Measurements from ENCODE around the gene B4GALNT3. TPM values are rescaled to one million over a fixed set of nuclear protein-coding genes. Genes with fewer than 3 reads are reported as not detected.

Gene B4GALNT3
- total and polyA plus RNA-seq, 2 of the 13 experiments (the other 11 are each of a cell fraction or from before 2014, with no cell fraction given): 3.2 to 4.4 TPM

DNA sequence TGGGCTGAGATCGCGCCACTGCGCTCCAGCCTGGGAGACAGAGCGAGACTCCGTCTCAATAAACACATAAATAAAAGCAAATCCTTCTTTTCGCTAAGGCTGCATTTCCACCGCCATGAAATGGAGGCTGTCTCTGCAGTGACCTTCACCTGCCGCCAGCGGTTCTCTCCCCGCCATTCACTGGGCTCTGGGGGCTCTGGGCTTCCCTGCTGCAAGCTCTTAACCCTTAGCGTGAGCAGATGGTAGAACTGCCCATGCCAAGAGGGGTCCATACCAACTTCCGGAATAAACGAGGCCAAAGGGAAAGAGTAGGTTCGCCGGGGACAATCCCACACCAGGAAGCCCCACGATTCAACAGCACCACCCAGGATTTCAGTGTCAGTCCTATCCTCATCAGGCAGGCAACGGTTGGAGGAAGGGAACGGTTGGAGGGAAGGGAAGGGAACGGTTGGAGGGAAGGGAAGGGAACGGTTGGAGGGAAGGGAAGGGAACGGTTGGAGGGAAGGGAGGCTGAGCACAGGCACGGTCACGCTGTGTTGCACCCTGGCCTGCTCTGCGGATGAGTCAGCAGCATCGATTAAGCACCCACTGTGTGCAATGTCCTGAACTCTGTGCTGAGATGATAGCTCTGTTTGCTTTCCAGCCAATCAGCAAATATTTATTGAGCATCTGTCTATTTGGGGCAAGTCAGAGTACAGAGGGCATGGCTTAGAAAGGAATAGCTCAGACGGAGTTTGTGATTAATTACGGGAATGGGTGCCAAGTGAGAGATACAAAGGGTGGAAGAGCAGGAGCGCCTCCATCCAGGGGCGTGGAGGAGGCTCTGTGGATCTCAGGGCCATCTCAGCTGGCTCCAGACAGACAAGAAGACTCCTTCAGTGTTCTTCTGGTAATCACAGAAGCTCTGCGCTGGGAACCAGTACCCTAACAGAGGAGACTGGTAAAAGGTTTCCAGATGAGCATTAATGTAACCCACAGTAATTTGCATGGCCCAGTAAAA, 125.6 kb downstream of the B4GALNT3 start (continued):
- TF ChIP-seq, protein P1, sequence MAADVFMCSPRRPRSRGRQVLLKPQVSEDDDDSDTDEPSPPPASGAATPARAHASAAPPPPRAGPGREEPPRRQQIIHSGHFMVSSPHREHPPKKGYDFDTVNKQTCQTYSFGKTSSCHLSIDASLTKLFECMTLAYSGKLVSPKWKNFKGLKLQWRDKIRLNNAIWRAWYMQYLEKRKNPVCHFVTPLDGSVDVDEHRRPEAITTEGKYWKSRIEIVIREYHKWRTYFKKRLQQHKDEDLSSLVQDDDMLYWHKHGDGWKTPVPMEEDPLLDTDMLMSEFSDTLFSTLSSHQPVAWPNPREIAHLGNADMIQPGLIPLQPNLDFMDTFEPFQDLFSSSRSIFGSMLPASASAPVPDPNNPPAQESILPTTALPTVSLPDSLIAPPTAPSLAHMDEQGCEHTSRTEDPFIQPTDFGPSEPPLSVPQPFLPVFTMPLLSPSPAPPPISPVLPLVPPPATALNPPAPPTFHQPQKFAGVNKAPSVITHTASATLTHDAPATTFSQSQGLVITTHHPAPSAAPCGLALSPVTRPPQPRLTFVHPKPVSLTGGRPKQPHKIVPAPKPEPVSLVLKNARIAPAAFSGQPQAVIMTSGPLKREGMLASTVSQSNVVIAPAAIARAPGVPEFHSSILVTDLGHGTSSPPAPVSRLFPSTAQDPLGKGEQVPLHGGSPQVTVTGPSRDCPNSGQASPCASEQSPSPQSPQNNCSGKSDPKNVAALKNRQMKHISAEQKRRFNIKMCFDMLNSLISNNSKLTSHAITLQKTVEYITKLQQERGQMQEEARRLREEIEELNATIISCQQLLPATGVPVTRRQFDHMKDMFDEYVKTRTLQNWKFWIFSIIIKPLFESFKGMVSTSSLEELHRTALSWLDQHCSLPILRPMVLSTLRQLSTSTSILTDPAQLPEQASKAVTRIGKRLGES (CRISPR knock-in tag; IDR thresholded peaks at IDR 0.05; ENCODE audit: borderline replicate concordance): no peak
- TF ChIP-seq ZFP90 (CRISPR knock-in tag; IDR thresholded peaks at IDR 0.05; ENCODE audit: borderline replicate concordance) (no peak), GFI1 (CRISPR knock-in tag; IDR thresholded peaks at IDR 0.05; ENCODE audit: borderline replicate concordance) (peak; percentile 95), ZNF674 (CRISPR knock-in tag; IDR thresholded peaks at IDR 0.05; ENCODE audit: low read depth) (peak; percentile 61; the same call in 1 of the 2 replicates), ZNF350 (CRISPR knock-in tag; IDR thresholded peaks at IDR 0.05; ENCODE audit: borderline replicate concordance, low read depth) (peak; percentile 70; the same call in 1 of the 2 replicates), IRF2 (CRISPR knock-in tag; IDR thresholded peaks at IDR 0.05) (peak; percentile 83), HNRNPL (IDR thresholded peaks at IDR 0.05; ENCODE audit: low read depth, low read length) (no peak), ZFYVE20 (CRISPR knock-in tag; IDR thresholded peaks at IDR 0.05; ENCODE audit: borderline replicate concordance, low read depth) (no peak), NCOR1 (IDR thresholded peaks at IDR 0.05; ENCODE audit: borderline replicate concordance, low read length) (peak; percentile 85; the same call in 1 of the 2 replicates), ZNF343 (CRISPR knock-in tag; IDR thresholded peaks at IDR 0.05) (no peak), ZNF720 (CRISPR knock-in tag; IDR thresholded peaks at IDR 0.05) (no peak)
- TF ChIP-seq, protein P2, sequence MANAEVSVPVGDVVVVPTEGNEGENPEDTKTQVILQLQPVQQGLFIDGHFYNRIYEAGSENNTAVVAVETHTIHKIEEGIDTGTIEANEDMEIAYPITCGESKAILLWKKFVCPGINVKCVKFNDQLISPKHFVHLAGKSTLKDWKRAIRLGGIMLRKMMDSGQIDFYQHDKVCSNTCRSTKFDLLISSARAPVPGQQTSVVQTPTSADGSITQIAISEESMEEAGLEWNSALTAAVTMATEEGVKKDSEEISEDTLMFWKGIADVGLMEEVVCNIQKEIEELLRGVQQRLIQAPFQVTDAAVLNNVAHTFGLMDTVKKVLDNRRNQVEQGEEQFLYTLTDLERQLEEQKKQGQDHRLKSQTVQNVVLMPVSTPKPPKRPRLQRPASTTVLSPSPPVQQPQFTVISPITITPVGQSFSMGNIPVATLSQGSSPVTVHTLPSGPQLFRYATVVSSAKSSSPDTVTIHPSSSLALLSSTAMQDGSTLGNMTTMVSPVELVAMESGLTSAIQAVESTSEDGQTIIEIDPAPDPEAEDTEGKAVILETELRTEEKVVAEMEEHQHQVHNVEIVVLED (CRISPR knock-in tag; IDR thresholded peaks at IDR 0.05; ENCODE audit: borderline replicate concordance): no peak
- TF ChIP-seq, protein P3, sequence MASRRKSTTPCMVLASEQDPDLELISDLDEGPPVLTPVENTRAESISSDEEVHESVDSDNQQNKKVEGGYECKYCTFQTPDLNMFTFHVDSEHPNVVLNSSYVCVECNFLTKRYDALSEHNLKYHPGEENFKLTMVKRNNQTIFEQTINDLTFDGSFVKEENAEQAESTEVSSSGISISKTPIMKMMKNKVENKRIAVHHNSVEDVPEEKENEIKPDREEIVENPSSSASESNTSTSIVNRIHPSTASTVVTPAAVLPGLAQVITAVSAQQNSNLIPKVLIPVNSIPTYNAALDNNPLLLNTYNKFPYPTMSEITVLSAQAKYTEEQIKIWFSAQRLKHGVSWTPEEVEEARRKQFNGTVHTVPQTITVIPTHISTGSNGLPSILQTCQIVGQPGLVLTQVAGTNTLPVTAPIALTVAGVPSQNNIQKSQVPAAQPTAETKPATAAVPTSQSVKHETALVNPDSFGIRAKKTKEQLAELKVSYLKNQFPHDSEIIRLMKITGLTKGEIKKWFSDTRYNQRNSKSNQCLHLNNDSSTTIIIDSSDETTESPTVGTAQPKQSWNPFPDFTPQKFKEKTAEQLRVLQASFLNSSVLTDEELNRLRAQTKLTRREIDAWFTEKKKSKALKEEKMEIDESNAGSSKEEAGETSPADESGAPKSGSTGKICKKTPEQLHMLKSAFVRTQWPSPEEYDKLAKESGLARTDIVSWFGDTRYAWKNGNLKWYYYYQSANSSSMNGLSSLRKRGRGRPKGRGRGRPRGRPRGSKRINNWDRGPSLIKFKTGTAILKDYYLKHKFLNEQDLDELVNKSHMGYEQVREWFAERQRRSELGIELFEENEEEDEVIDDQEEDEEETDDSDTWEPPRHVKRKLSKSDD (CRISPR knock-in tag; IDR thresholded peaks at IDR 0.05; ENCODE audit: low read depth): peak; percentile 80
